GM18505 (cell line): Measurements from ENCODE around the gene NTRK2.

Experiments used
- ATAC-seq: cut with Tn5 transposase; IDR thresholded peaks from one replicate; pipeline ENCODE4 v1.9.1; 2021; ENCODE audit not compliant: unreplicated experiment
- POLR2A ChIP-seq: IDR thresholded peaks from 4 replicates; pipeline ENCODE4 v1.6.1; 2011; ENCODE audit warnings: borderline replicate concordance; ENCODE audit not compliant: insufficient read depth, insufficient read length; ENCODE audit errors: extremely low read depth

NTRK2 gene

GRCh38 chr9:84857211-84857610 lies 187.7 kb downstream of the NTRK2 start:
- no peak for ATAC-seq

GRCh38 chr9:84858364-84858763 lies 188.8 kb downstream of the NTRK2 start:
- no peak for TF ChIP-seq POLR2A
- no peak for ATAC-seq

More at GRCh38 chr9:84857211-84857610, 187.7 kb downstream of the NTRK2 start:
- no peak for TF ChIP-seq POLR2A

- no peak for TF ChIP-seq POLR2A
- no peak for ATAC-seq
These were observed 191.0 kb downstream of the NTRK2 start for GRCh38 chr9:84860249-84861115.

- no peak for TF ChIP-seq POLR2A
- no peak for ATAC-seq
These were observed 191.9 kb downstream of the NTRK2 start for GRCh38 chr9:84861455-84861854.

GRCh38 chr9:84862308-84862707 lies 192.8 kb downstream of the NTRK2 start:
- no peak for ATAC-seq
- no peak for TF ChIP-seq POLR2A

GRCh38 chr9:84862810-84863287 lies 193.3 kb downstream of the NTRK2 start:
- ATAC-seq, result no peak
- TF ChIP-seq POLR2A, result no peak

- ATAC-seq, result no peak
These were observed 193.8 kb downstream of the NTRK2 start for GRCh38 chr9:84863372-84863771.

GRCh38 chr9:84866396-84867175 lies 197.1 kb downstream of the NTRK2 start:
- ATAC-seq, result no peak
- TF ChIP-seq POLR2A, result no peak

More at GRCh38 chr9:84863372-84863771, 193.8 kb downstream of the NTRK2 start:
- no peak for TF ChIP-seq POLR2A

GRCh38 chr9:84867186-84867585 lies 197.7 kb downstream of the NTRK2 start:
- no peak for ATAC-seq
- TF ChIP-seq POLR2A, result no peak

- no peak for TF ChIP-seq POLR2A
- ATAC-seq, result no peak
These were observed 199.6 kb downstream of the NTRK2 start for GRCh38 chr9:84869091-84869490.

- ATAC-seq, result no peak
- TF ChIP-seq POLR2A, result no peak
These were observed 202.5 kb downstream of the NTRK2 start for GRCh38 chr9:84871983-84872382.

GRCh38 chr9:84874022-84874421 lies 204.5 kb downstream of the NTRK2 start:
- ATAC-seq, result no peak
- TF ChIP-seq POLR2A, result no peak

- ATAC-seq, result no peak
- no peak for TF ChIP-seq POLR2A
These were observed 205.1 kb downstream of the NTRK2 start for GRCh38 chr9:84874596-84874995.
